GM13977 (cell line): ENCODE data around the gene CALHM2.
A peak's percentile ranks its signal among the peaks of the same experiment; 100 is the strongest.

Experiments
- DNase-seq: peaks from one replicate; pipeline ENCODE4 v3.0.0; 2012; ENCODE audit warnings: low spot score
- in situ Hi-C: fragments of 300-500 bp; cut with MboI; formaldehyde crosslinking; loops from one replicate; pipeline ENCODE4 v1.12.0; 2022; ENCODE audit warnings: low sequenced_read_pairs, low pct_unique_long_range_greater_than_20kb, mixed read lengths, inconsistent platforms; ENCODE audit not compliant: unreplicated experiment
- TF ChIP-seq, protein P1 (sequence below): IDR thresholded peaks from 2 replicates; pipeline ENCODE4 v1.5.1; 2012; ENCODE audit warnings: mild to moderate bottlenecking, control low read depth; ENCODE audit not compliant: insufficient read depth; ENCODE audit errors: extremely low read depth, missing control alignments

Gene CALHM2, protein sequence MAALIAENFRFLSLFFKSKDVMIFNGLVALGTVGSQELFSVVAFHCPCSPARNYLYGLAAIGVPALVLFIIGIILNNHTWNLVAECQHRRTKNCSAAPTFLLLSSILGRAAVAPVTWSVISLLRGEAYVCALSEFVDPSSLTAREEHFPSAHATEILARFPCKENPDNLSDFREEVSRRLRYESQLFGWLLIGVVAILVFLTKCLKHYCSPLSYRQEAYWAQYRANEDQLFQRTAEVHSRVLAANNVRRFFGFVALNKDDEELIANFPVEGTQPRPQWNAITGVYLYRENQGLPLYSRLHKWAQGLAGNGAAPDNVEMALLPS

DNA sequence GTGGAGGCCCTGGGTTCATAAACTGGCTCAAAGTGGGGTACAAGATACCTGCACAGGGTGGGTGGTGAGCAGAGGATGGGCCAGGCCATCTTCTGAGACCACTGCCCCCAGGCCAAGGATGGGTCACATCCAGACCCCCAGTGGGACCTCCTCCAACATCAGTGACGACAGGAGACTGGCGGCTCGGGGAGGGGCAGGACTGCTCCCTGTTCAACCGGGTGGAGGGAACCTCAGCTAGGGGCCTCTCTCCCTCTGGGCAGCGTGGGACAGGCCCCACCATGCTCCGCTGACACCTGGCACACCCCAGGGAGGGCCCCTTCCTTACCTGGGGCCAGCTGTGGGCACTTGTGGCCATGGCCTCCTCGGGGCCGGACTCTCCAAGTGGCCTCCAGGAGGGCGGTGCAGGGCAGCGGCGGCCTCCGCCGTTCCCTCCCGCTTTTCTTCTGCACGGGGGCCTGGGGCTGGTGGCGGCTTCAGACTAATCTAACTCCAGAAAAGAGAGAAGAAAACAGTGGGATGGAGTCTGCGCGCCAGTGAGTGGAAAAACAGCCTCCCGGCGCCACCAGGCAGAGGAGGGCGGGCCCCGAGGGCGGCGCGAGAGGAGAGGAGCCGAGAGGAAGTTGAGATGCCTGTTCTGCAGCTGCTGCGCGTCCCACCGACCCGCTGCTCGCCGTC is at the start of gene CALHM2:
TSS of gene CALHM2 (minus strand) at position 540 of the 675 bp plus-strand sequence. CDS start 2,429 bp downstream, outside the sequence.
- in situ Hi-C loops, result no loop called here
- TF ChIP-seq, protein P1, sequence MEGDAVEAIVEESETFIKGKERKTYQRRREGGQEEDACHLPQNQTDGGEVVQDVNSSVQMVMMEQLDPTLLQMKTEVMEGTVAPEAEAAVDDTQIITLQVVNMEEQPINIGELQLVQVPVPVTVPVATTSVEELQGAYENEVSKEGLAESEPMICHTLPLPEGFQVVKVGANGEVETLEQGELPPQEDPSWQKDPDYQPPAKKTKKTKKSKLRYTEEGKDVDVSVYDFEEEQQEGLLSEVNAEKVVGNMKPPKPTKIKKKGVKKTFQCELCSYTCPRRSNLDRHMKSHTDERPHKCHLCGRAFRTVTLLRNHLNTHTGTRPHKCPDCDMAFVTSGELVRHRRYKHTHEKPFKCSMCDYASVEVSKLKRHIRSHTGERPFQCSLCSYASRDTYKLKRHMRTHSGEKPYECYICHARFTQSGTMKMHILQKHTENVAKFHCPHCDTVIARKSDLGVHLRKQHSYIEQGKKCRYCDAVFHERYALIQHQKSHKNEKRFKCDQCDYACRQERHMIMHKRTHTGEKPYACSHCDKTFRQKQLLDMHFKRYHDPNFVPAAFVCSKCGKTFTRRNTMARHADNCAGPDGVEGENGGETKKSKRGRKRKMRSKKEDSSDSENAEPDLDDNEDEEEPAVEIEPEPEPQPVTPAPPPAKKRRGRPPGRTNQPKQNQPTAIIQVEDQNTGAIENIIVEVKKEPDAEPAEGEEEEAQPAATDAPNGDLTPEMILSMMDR, result no peak
- peak; percentile 90 for DNase-seq

DNA sequence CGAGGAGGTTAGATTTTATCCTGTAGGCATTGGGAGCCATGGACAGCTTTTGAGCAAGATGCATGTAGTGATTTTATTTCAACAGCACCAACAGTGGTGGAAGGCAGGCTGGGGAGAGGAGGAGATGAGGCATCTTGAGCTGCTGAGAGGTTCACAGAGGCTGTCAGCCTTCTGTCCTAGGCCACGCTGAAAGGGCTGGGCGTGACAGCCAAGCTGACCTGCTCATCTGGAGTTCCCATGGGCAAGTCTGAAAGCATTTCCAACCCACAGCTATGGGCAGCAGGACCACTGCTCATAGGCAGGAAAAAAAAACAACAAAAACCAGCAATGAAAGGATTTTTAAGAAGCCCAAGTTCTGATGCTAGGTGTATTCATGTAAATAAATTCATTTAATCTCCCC is 49.0 kb upstream of the CALHM2 start:
- TF ChIP-seq, protein P1, result no peak
- in situ Hi-C loops, result no loop called here
- DNase-seq, result no peak

DNA sequence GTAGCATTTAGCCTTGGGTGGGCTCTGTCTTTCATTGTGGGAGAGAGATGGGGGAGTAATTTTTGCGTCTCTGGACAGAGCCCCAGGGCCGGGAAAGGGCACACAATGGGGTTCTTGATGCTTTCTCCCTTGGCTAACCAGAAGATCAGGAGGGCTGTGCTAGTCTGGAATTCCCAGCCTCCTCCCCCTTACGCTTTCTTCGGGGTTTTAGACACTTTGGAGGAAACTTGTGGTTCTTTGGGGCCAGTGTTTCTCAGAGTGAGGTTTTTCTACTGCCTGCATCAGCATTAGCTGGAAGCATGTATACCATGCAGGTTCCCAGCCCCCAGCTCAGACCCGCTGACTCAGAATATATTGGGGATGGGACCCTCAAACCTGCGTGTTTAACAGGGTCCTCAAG is 48.3 kb upstream of the CALHM2 start:
- no peak for DNase-seq
- in situ Hi-C loops, result no loop called here
- TF ChIP-seq, protein P1, result no peak

DNA sequence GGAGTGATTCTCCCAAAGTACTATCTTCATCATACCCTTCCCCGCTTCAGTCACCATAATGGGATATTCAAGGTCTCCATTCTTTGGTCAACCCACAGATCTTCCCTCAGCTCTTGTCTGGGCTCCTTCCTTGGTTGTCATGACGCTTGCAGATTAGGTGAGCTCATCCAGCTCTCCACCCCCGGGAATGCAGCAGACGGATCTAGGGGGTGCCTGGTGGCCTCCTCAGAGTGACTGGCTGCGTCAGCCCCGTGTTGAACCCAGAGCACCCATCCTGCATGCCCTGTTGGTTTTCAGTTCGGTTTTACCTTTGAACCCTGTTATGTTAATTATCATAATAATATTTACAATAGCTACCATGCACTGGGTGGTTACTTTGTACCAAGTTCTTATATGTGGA is 47.7 kb upstream of the CALHM2 start:
- no peak for DNase-seq
- in situ Hi-C loops, result loop anchor here (25.0 kb wide), 1 partner anchor 663 kb away; the partner anchor contains the start of gene CYP17A1
- TF ChIP-seq, protein P1, result no peak

DNA sequence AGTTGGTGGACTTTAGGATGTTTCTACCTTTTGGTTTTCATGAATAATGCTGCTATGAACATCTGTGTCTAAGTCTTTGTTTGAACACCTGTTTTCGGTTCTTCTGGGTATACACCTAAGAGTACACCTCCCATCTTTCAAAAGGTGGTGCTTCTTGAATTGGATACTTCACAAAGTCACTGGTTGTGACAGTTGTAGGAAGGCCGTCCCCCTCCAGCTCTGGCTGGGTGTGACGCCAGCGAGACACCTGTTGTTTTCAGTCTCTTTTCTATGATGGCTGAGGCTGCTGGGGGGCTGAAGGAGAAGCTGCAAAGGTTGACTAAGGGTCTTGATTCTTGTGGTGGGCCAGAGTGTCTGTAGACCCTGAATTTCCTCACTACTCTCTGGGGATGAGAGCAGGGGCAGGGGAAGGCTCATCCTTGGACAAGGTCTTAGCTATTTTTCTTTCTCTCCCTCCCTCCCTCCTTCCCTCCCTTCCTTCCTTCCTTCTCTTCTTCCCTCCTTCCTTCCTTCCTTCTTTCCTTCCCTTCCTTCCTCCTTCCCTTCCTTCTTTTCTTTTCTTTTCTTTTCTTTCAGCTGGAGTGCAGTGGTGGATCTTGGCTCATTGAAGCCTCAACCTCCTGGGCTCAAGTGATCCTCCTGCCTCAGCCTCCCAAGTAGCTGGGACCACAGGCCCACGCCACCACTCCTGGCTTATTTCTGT is 46.9 kb upstream of the CALHM2 start:
- no peak for DNase-seq
- in situ Hi-C loops, result loop anchor here (25.0 kb wide), 1 partner anchor 662 kb away; the partner anchor contains the start of gene CYP17A1
- TF ChIP-seq, protein P1, result no peak

DNA sequence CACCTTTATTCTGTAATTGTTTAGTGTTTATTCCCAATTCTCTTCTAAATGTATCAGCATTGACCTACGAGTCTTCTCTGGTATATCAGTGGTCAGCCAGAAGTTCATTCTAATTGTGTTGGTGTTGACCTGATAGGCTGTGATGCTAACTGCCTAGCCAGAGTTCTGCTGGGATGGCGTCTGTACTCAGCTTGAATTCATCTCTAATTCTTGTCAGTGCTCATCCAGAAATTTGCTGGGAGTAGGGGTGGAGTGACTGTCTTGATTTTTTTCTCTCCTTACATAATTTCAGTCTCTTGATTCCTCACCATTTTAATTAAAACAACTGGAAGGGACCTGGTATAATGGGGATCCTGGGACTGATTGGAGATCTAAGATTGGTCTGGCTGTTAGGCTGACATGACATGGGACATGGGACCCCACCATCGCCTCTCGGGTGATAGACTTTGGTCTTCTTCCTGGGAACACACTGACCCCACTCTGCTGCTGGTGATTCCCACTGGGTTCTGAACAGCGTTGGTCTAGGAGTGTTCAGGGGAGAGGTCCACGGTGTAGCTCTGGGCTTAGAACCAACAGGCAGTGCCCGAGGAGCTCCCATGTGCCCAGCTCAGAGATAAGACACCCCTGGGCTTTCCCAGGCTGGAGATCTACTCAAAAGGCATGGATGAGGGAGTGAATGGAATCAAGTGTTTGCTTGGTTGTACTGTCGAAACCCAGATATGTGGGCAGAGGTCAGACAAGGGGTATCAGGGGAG is 45.2 kb upstream of the CALHM2 start:
- DNase-seq, result no peak
- in situ Hi-C loops, result loop anchor here (25.0 kb wide), 1 partner anchor 660 kb away; the partner anchor contains the start of gene CYP17A1
- TF ChIP-seq, protein P1, result no peak
